Measurements from ENCODE around the gene MIER2.

Gene MIER2

GRCh38 chr19:345320-345879 is 804 bp upstream of the MIER2 start:
- no peaks in the 10 kb centered on the region for H3K9me3 ChIP-seq (ENCODE audit: control insufficient read depth, insufficient read depth, low read length)
- no peaks in the 10 kb centered on the region for H3K9me2 ChIP-seq (replicated peaks; ENCODE audit: control insufficient read depth, low read length)
- peaks cover 38% of the 10 kb centered on the region for H3K79me2 ChIP-seq (ENCODE audit: control insufficient read depth, low read length)
- H3K27me3 ChIP-seq (ENCODE audit: control insufficient read depth, low read length), result no peaks in the 10 kb centered on the region
- 0 out of 2 replicates have a peak, but pooled peaks cover 4% of the 10 kb centered on the region for H4K20me1 ChIP-seq (ENCODE audit: control insufficient read depth, insufficient read depth, low read depth, low read length)
- H3F3A ChIP-seq (ENCODE audit: control insufficient read depth, insufficient read depth), result 0 out of 2 replicates have a peak, but pooled peaks cover 2% of the 10 kb centered on the region
- H3K4me2 ChIP-seq (ENCODE audit: low read length), result peak overlapping the region; percentile 60
- TF ChIP-seq EZH2phosphoT487 (IDR thresholded peaks at IDR 0.05; ENCODE audit: borderline replicate concordance, low read length) (no peak), CTCF (IDR thresholded peaks at IDR 0.05; ENCODE audit: low read depth, low read length, poor library complexity, severe bottlenecking) (no peak)
- no peak overlapping the region for H3K27ac ChIP-seq (ENCODE audit: low read depth, low read length)
- peaks cover 28% of the 10 kb centered on the region for H3K36me3 ChIP-seq (ENCODE audit: control insufficient read depth, low read length)
- peaks cover 24% of the 10 kb centered on the region for H3K4me1 ChIP-seq (ENCODE audit: control insufficient read depth, low read length)
- H3K4me3 ChIP-seq (ENCODE audit: low read length), result peak overlapping the region; percentile 63

GRCh38 chr19:343941-344624 is 513 bp downstream of the MIER2 start:
- H3K9me2 ChIP-seq (replicated peaks; ENCODE audit: control insufficient read depth, low read length), result no peaks in the 10 kb centered on the region
- H3K27ac ChIP-seq (ENCODE audit: low read depth, low read length), result no peak overlapping the region
- peaks cover 24% of the 10 kb centered on the region for H3K4me1 ChIP-seq (ENCODE audit: control insufficient read depth, low read length)
- no peaks in the 10 kb centered on the region for H3K27me3 ChIP-seq (ENCODE audit: control insufficient read depth, low read length)
- H3K36me3 ChIP-seq (ENCODE audit: control insufficient read depth, low read length), result peaks cover 40% of the 10 kb centered on the region
- H3K9me3 ChIP-seq (ENCODE audit: control insufficient read depth, insufficient read depth, low read length), result peaks cover 3% of the 10 kb centered on the region; the same call in 1 of the 2 replicates
- H3K4me2 ChIP-seq (ENCODE audit: low read length), result peak overlapping the region; percentile 71
- TF ChIP-seq EZH2phosphoT487 (IDR thresholded peaks at IDR 0.05; ENCODE audit: borderline replicate concordance, low read length) (no peak), CTCF (IDR thresholded peaks at IDR 0.05; ENCODE audit: low read depth, low read length, poor library complexity, severe bottlenecking) (no peak)
- H3K79me2 ChIP-seq (ENCODE audit: control insufficient read depth, low read length), result peaks cover 51% of the 10 kb centered on the region
- 0 out of 2 replicates have a peak, but pooled peaks cover 2% of the 10 kb centered on the region for H3F3A ChIP-seq (ENCODE audit: control insufficient read depth, insufficient read depth)
- 0 out of 2 replicates have a peak, but pooled peaks cover 4% of the 10 kb centered on the region for H4K20me1 ChIP-seq (ENCODE audit: control insufficient read depth, insufficient read depth, low read depth, low read length)
- peak overlapping the region; percentile 67 for H3K4me3 ChIP-seq (ENCODE audit: low read length)

- peak overlapping the region; percentile 67 for H3K4me3 ChIP-seq (ENCODE audit: low read length)
Measured at GRCh38 chr19:343451-343931, 1.1 kb downstream of the MIER2 start.

More at GRCh38 chr19:343451-343931, 1.1 kb downstream of the MIER2 start:
- H3K4me2 ChIP-seq (ENCODE audit: low read length), result peak overlapping the region; percentile 71
- 0 out of 2 replicates have a peak, but pooled peaks cover 2% of the 10 kb centered on the region for H3F3A ChIP-seq (ENCODE audit: control insufficient read depth, insufficient read depth)
- no peak overlapping the region for H3K27ac ChIP-seq (ENCODE audit: low read depth, low read length)
- H3K9me3 ChIP-seq (ENCODE audit: control insufficient read depth, insufficient read depth, low read length), result peaks cover 3% of the 10 kb centered on the region; the same call in 1 of the 2 replicates
- TF ChIP-seq EZH2phosphoT487 (IDR thresholded peaks at IDR 0.05; ENCODE audit: borderline replicate concordance, low read length) (no peak), CTCF (IDR thresholded peaks at IDR 0.05; ENCODE audit: low read depth, low read length, poor library complexity, severe bottlenecking) (no peak)
- peaks cover 57% of the 10 kb centered on the region for H3K79me2 ChIP-seq (ENCODE audit: control insufficient read depth, low read length)
- H3K4me1 ChIP-seq (ENCODE audit: control insufficient read depth, low read length), result peaks cover 24% of the 10 kb centered on the region
- H3K36me3 ChIP-seq (ENCODE audit: control insufficient read depth, low read length), result peaks cover 45% of the 10 kb centered on the region
- no peaks in the 10 kb centered on the region for H3K27me3 ChIP-seq (ENCODE audit: control insufficient read depth, low read length)
- 0 out of 2 replicates have a peak, but pooled peaks cover 4% of the 10 kb centered on the region for H4K20me1 ChIP-seq (ENCODE audit: control insufficient read depth, insufficient read depth, low read depth, low read length)
- no peaks in the 10 kb centered on the region for H3K9me2 ChIP-seq (replicated peaks; ENCODE audit: control insufficient read depth, low read length)
